ENCODE results near the gene PPP5C.
A peak's percentile ranks its signal among the peaks of the same experiment; 100 is the strongest.
"Not testable (repeated sequence)": the region's sequence is repeated elsewhere in the genome, so short reads cannot be mapped to it uniquely, and the experiment has no call there.

PPP5C gene, protein sequence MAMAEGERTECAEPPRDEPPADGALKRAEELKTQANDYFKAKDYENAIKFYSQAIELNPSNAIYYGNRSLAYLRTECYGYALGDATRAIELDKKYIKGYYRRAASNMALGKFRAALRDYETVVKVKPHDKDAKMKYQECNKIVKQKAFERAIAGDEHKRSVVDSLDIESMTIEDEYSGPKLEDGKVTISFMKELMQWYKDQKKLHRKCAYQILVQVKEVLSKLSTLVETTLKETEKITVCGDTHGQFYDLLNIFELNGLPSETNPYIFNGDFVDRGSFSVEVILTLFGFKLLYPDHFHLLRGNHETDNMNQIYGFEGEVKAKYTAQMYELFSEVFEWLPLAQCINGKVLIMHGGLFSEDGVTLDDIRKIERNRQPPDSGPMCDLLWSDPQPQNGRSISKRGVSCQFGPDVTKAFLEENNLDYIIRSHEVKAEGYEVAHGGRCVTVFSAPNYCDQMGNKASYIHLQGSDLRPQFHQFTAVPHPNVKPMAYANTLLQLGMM

DNA sequence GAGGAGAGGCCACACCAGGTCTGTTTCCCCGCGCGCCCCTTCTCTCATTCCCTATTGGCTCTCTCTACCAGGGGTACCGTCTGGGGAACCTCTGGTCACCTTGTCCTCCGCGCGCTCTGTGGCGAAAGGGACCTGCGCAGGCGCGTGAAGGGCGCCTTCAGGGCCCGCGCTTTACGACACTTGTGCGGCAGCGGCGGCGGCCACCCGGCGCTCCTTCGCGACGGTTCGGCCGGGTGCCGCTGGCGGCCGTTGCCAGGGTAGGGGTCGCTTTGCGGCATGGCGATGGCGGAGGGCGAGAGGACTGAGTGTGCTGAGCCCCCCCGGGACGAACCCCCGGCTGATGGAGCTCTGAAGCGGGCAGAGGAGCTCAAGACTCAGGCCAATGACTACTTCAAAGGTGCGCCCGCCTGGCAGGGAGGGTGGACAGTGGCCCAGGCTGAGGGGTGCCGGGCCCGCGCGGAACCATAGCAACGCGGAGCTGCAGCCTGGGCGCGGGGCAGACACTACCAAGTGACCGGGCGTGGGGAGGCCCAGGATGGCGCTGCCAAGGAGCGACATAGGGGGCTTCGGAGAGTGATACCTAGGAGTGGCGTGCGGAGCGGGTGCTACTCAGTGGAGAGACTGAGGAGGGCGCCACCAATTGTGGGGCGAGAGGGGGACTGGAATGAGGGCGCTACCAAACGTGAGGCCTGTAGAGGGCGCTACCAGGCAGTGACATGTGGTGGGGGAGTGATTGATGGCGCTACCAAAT, at the start of gene PPP5C:
Gene PPP5C (plus strand): TSS at position 267 of the 751 bp plus-strand sequence. CDS start 10 bp downstream, at position 277.
- DNase-seq, result peak; percentile 91

DNA sequence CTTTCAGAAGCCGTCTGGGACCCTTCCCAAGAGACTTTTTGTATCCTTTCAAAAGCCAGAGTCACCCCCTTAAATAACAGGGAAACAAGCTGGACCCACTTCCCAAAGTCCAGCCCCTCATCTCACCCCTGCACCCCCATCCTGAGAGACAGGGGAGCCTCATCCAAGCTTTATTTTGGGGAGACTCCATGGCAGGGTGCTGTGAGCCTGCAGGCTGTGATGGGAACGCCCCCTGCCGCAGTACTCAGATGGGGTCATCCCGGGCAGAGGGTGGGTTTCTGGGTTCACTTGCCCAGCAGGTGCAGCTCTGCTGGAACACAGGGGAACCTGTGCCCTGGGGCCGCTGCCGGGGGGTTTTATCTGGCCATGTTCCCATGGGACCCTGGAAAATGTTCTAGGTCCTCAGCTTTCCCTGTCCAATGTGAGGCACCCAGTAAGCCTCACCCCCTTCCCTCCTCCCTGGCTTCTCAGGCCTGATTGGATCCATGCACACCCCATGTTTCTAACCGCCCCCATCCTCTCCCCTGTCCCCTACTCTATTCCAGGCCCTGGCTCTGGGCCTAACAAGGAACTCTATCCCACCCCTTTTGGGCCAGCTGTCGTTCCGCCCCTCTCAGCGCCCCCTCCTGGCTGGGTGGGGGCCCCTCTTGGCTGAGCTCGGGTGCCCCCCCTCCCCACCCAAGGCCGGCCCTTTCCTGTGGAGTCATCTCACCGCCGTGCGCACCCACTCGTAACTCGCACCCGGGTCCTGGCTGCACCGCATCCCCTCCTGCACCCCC, 49.0 kb upstream of the PPP5C start:
- no peak for DNase-seq

DNA sequence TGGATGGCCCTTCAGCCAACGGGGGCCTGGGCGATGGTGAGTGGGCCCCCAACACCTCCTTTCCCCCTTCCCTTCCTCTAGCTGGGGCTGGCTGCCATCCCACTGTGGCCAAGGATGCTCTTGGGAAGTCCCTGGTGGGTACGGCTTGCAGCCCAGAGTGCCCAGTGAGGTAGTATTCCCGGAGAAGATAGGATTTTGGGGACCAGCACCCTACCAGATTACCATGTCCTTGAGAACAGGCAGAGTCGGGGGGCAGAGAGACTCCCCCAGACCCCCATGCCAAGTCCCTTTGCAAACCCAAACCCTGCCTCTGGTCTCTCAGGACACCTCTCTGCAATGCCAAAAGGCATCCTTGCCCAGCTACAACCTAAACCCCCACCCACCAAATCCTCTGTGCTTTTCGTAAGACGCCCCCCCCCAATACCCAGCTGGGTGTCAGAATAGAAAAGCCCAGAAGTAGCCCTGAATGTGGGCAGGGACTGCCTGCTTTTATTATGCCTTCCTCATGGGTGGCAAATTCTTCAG, 48.3 kb upstream of the PPP5C start:
- DNase-seq, result no peak

DNA sequence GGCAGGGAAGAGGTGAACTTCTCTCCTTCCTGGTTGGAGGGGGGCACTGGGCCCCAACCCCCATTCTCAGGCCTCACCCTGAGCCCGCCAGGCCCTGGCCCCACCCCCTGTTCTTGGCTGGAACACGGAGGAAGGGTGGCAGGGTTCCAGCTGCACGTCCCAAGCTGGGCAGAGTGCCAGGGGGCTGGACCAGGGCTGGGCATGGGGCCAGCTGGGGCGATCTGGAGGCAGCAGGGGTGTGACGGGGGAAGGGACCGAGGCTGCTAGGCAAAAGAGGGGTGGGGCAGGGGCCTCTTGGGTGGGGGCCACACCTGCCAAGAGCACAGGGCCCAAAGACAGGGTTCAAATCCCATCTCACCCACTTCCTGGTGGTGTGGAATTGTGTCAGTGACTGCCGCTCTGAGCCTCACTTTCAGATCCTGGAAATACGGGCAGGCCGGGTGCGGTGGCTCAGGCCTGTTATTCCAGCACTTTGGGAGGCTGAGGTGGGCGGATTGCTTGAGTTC, 47.8 kb upstream of the PPP5C start:
- no peak for DNase-seq

DNA sequence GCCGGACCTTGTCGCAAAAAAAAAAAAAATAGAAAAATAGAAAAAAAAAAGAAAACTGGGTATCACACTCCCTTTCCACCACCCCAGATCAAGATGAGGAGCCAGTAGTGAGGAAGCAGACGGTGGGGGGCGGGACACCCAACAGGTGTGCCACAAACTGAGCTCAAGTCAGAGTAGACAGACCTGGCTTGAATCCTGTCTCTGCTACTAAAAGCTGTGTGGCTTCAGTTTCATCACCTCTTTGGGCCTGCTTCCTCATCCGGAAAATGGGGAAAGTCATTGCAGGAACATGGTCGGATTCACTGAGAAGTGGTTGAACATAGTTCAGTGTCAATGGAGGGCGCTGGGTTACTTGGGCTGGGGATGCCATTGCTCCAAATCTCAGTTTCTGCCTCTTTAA, 47.2 kb upstream of the PPP5C start:
- DNase-seq, result no peak

DNA sequence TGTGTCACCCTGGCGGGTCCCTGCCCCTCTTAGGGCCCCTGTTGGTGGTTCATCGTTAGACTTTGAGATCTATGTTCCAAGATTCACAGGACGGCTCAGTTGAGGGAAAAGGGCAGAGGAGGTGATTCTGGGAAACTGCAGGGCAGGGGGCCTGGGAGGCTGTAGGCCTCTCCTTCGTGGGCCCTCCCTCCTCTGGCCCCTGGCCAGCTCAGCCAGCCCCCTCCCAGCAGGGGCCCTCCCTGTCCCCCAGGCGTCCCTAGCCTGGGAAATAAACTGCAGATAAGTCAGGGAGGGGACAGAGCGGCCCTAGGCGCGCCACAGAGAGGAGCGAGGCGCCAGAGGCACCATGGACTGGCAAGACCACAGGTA, 43.6 kb upstream of the PPP5C start:
- DNase-seq, result no peak

DNA sequence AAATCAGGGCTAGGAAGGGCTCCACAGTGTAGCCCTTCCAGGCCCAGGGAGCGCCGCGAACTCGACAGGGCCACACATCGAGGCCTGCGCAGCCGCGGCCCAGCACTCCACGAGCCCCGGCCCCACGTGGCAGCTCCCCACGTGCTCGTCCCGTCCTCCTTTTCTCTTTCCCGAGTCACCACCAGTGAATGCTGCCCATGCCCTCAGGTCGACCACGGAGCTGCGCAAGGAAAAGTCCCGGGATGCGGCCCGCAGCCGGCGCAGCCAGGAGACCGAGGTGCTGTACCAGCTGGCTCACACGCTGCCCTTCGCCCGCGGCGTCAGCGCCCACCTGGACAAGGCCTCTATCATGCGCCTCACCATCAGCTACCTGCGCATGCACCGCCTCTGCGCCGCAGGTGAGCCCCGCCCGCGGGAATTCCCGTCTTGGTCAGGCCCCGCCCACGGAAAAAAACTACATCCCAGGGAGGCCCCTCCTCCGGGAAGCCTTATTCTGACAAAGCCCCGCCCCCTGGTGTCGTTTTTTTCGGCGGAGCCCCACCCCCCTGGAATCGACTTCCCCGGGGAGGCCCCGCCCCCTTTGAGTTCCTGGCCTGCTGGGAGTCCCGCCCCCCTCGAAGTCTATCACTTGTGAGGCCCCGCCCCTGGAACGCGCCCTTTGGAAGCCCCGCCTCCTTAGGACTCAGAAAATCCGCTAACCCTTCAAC, 43.0 kb upstream of the PPP5C start:
- no peak for DNase-seq

DNA sequence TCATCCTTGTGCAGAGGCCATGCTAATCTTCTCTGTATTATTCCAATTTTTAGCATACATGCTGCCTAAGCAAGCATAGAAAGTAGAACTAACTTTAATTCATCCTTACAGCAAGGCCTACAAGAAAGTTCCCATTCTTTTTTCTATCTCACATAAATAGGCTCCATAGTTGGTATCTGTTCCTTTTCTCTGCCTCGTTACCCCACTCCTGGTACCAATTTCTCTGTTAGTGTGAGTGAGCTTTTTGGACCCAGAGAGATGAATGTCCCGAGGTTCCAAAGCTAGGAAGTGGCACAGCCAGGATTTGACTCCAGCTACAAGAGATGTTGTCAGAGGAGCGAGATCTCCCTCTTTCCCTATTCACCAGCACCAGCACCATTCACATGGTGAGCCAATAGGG, 40.4 kb upstream of the PPP5C start:
- DNase-seq, result no peak

DNA sequence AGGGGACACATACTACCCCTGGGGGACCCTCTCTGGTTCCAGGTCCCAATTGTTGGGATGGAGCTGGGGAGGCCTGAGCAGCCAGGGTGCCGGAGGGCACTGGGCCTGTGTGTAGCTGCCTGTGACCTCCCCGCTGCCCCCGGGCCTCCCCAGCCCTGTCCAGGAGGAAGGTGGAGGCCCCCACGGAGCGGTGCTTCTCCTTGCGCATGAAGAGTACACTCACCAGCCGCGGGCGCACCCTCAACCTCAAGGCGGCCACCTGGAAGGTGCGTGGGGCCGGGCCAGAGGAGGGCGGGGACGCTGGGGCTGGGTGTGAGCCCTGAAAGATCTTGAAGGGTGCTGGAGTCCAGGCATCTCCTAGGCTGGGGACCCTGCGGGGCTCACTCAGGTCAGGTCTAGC, 38.4 kb upstream of the PPP5C start:
- no peak for DNase-seq

DNA sequence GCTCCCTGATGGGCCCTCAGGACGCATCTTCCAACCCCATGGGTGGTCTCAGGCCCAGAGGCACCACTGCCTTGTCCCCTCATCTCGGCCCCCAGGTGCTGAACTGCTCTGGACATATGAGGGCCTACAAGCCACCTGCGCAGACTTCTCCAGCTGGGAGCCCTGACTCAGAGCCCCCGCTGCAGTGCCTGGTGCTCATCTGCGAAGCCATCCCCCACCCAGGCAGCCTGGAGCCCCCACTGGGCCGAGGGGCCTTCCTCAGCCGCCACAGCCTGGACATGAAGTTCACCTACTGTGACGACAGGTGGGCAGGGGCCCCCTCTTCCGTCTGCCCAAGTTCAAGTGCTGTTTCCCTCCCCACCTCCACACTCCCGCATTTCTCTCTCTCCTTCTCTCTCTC, 37.8 kb upstream of the PPP5C start:
- no peak for DNase-seq

DNA sequence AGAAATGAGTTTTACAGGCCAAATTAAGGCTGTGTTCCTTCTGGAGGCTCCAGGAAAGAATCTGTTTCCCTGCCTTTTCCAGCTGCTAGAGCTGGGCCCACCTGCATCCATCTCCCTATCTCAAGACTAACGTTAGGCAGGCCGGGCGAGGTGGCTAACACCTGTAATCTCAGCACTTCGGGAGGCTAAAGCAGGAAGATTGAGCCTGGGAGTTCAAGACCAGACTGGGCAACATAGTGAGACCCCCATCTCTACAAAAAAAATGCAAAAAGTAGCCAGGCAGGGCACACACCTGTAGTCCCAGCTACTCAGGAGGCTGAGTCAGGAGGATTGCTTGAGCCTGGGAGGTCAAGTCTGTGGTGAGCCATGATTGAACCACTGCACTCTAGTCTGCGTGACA, 35.4 kb upstream of the PPP5C start:
- no peak for DNase-seq

DNA sequence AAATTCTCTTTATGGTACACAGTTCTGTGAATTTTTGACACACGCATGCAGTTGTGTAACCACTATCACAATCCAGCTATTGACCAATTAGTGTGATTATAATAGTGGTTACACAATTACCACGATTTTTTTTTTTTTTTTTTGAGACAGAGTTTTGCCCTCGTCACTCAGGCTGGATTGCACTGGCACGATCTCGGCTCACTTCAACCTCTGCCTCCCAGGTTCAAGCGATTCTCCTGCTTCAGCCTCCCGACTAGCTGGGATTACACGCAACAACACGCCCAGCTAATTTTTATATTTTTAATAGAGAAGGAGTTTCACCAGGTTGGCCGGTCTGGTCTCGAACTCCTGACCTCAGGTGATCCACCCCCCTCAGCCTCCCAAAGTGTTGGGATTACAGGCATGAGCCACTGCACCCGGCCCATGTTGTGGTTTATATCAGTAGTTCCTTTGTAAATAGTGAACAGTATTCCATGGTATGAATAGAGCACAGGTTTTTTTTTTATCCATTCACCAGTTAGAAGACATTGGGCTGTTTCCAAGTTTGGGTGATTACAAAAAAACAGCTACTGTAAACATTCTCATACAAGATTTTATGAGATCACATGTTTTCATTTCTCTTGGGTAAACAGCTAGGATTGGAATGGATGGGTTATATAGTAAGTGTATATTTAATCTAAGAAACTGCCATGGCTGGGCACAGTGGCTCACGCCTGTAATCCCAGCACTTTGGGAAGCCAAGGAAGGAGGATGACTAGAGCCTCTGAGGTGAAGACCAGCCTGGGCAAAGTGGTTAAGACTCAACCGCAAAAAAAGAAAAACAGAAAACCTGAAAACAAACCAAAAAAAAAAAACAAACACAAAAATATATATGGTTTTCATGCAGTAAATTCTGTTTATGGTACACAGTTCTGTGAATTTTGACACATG, 33.1 kb upstream of the PPP5C start:
- not testable (repeated sequence) for DNase-seq

DNA sequence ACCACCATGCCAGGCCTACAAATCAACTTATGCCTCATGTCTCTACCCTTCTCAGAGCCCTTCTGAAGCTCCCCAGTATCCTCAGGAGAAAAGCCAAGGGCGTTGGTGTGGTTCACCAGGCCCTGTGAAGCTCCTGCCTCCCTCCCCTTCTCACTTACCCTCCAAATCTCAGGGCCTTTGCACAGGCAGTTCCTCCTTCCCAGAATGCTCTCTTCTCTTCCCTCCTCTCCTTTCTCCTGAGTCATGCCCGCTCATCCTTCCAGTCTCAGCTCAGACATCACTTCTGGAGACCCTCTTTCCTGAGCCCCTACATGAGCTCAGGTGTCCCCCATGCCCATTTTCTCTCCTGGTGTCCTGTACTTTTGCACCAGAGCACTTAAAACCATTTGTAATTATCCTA, 29.5 kb upstream of the PPP5C start:
- no peak for DNase-seq

DNA sequence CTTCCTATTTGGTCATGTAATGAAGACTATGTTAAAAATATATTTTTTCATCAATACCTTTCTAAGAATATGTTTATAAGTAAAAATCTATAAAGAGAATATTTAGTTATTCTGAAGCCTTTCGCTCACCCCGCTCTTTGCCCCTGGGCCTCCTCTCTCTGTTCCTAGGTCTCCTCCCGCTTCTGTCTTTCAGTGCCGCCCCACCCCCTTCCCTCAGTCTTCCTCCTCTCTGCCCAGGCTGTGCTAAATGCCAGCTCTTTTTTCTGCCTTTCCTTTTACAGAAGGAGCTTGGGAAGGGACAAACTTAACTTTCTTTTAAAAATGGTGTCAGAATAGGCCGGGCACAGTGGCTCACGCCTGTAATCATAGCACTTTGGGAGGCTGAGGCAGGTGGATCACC, 27.3 kb upstream of the PPP5C start:
- DNase-seq, result no peak

DNA sequence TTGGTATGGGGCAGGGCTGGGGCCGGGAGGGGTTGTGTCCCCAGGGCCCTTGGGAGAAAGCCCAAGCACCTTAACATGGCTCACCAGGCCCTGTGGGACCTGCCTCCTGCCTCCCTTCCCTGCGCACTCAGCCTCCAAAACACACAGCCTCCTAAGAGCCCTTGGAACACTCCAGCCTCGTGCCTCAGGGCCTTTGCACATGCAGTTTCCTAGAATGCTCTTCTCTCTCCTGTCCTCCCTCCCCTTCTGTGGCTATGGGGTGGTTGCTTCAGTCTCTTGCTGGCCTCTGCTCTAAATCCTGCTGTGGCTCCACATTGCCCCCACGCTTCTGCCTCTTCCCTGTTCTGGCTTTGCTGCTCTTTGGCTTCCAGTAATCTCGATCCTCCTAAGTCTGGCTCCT, 26.3 kb upstream of the PPP5C start:
- no peak for DNase-seq

DNA sequence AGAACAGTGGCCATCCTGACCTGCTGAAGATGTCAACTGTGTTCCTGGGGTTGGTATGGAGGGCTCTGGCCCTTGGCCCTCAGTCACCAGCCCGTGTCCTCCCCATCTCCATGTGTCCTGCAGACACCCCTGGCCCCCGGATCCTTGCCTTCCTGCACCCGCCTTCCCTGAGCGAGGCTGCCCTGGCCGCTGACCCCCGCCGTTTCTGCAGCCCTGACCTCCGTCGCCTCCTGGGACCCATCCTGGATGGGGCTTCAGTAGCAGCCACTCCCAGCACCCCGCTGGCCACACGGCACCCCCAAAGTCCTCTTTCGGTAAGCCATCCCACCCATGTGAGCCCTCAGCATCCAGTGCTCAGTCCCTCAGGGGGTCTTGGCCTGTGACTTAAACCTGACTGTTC, 25.2 kb upstream of the PPP5C start:
- DNase-seq, result no peak

DNA sequence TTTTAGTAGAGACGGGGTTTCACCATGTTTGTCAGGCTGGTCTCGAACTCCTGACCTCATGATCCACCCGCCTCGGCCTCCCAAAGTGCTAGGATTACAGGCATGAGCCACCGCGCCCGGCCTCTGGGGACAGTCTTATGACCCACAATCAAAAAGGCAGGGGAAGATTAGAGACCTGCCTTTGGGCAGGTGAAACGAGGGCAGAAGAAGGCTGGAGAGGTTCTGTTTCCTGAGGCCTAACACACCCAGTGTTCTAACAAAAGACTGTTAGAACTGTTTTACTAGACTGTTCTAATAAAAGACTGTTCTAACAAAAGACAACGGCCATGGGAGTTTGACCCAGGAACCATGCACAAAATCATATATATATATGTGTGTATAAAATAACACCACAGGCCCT, 23.7 kb upstream of the PPP5C start:
- not testable (repeated sequence) for DNase-seq

DNA sequence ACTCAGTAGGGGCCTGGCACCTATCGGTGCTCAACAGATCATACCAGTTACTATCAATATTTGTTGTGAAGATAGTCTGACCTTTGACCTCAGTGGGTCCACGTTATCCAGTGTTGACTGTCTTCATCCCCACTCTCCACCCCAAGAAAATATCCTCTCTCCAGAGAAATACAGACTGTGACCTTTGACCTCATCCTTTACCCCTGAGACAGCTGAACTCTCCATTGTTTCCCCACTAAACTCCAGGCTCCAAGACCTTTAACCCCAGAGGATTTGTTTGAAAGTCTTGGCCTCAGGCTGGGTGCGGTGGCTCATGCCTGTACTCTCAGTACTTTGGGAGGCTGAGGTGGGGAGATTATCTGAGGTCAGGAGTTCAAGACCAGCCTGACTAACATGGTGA, 22.6 kb upstream of the PPP5C start:
- no peak for DNase-seq

DNA sequence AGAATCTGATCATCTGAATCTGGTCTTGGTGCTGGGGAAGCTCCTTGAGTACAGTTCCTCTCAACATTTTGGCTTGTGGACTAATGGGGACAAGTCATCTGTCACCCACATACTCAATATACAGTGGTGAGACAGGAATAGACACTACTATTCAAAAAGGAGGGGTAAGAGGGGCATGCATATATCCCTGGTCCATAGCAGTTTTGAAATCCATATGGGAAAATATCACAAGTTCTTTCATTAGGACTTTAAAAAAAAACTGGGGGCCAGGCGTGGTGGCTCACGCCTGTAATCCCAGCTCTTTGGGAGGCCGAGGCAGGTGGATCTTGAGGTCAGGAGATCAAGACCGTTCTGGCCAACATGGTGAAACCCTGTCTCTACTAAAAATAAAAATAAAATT, 20.3 kb upstream of the PPP5C start:
- no peak for DNase-seq

DNA sequence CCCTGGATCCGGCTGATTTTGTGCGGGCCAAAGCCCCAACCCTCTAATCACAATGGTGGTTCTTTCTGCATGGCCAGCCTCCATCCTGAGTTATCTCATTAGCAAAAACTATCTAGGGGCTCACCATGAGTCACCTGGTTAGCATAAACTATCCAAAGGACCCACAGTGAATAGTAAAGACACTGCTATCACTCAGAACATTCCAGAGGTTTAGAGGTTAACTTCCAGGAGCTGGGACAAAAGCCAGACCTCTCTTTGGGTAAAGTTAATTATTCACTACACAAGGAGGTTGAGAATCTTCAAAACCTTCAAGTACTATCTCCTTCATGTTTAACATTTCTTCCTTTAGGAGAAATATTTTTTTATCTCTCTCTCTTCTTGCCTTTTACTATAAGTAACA, 18.8 kb upstream of the PPP5C start:
- DNase-seq, result no peak

DNA sequence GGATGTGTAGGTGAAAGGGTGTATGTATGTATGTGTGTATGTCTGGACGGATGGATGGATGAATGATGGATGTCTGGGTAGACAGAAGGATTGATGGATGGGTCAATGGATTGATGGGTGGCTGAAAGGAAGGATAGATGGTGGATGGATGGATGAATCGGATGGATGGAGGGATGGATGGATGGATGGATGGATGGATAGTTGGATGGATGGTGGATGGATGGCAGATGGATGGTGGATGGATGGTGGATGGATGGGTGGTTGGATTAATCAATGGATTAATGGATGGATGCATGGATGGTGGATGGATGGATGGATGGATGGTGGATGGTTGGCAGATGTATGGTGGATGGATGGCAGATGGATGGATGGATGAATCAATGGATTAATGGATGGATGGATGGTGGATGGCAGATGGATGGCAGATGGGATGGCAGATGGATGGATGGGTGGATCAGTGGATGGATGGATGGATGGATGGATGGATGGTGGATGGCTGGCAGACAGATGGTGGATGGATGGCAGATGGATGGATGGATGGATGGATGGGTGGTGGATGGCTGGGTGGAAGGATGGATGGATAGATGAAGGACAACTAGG, 16.5 kb upstream of the PPP5C start:
- DNase-seq, result no peak

All from NCI-H526 treated with DMSO at 0.1 percent for 48 hours (cell line).